H1 (cell line): ENCODE measurements around the gene WNT8B. TPM values are rescaled to one million over a fixed set of nuclear protein-coding genes. Genes with fewer than 3 reads are reported as not detected.

Experiments
- CBX8 ChIP-seq: fragments of 300-800, 300-1000 bp; sonication (generic); IDR thresholded peaks from 2 replicates; pipeline ENCODE4 v1.7.1; 2016; ENCODE audit warnings: low read depth, low read length, borderline replicate concordance
- CHD1 ChIP-seq: IDR thresholded peaks from 2 replicates; pipeline ENCODE4 v1.6.1; 2012; ENCODE audit warnings: low read depth, low read length, improper control_type of control experiment
- HDAC2 ChIP-seq, 2 experiments: fragments of 300-600 bp in 1 of 2; sonication (generic) in 1 of 2; IDR thresholded peaks; 2 replicates each; pipeline ENCODE4 v1.6.1; 2011 to 2012; ENCODE audit warnings: low read depth in 2 of 2, low read length in 2 of 2, mild to moderate bottlenecking in 2 of 2, moderate library complexity in 2 of 2, borderline replicate concordance in 1 of 2, inconsistent platforms in 1 of 2
- RAD21 ChIP-seq, 2 experiments: IDR thresholded peaks in 1 of 2; conservative IDR thresholded peaks in 1 of 2; 2 replicates each; pipeline ENCODE4 v1.6.1; 2011; ENCODE audit warnings: low read depth in 2 of 2, low read length in 2 of 2, improper control_type of control experiment in 1 of 2, inconsistent platforms in 1 of 2, mild to moderate bottlenecking in 1 of 2, moderate library complexity in 1 of 2
- SRF ChIP-seq: IDR thresholded peaks from 2 replicates; pipeline ENCODE4 v1.6.1; 2011; ENCODE audit warnings: mild to moderate bottlenecking, low read depth, low read length, moderate library complexity
- polyA plus RNA-seq, 7 experiments: library from polyadenylated mRNA; depleted of rRNA in 3 of 7; stranded (reverse) in 5 of 7; unstranded in 2 of 7; fragments of >200 nt in 5 of 7; fragments of 200-250 nt in 2 of 7; gene quantifications; 1 replicate in 5 of 7; 2 replicates in 1 of 7; 4 replicates in 1 of 7; pipeline versions ENCODE4 v1.2.1 to v1.2.3, GENCODE V29; 2011 to 2013; ENCODE audit warnings: missing spikeins in 2 of 7, mixed read lengths in 2 of 7
- total RNA-seq: library from RNA; stranded (reverse); fragmentation: NEBNext Ultra II Directional; extraction: Animal tissue kit (Norgen Biotek cat#: 25700); gene quantifications from 2 replicates; pipeline ENCODE4 v1.2.1, GENCODE V29; 2021
- TF ChIP-seq, protein P1 (sequence below): IDR thresholded peaks from 2 replicates; pipeline ENCODE4 v1.6.1; 2011; ENCODE audit warnings: low read depth, mild to moderate bottlenecking, low read length; ENCODE audit not compliant: insufficient read depth

WNT8B gene
- total and polyA plus RNA-seq, 2 of the 8 experiments (the other 6 are each of a cell fraction or from before 2014, with no cell fraction given), result 0.20 to 0.67 TPM

DNA sequence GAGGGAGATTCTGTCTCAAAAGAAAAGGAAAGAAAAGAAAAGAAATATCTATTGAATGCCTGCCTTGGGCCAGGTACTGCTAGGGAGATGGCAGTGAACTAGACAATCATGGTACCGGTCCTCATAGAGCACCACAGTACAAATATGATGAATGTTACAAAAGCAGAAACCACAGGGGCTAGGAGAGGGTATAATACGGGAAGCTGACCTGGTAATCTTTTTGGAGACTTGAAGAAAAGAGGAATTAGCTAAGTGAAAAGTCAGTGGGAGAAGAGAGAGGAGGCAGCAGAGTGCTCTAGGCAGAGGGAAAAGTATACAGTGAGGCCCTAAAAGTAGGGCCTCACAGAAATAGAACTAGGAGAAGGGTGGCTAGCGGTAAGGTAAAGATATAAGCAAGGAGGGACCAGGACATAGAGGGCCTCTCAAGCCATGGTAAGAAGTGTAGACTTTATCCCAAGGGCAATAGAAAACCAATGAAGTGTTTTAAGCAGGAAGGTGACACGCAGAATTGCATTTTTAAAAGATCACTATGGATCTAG lies 42.8 kb upstream of the WNT8B start (continued):
- TF ChIP-seq, protein P1, sequence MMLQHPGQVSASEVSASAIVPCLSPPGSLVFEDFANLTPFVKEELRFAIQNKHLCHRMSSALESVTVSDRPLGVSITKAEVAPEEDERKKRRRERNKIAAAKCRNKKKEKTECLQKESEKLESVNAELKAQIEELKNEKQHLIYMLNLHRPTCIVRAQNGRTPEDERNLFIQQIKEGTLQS, result no peak
- TF ChIP-seq RAD21 (IDR thresholded peaks at IDR 0.05 in 1 of 2, conservative IDR thresholded peaks at IDR 0.05 in 1 of 2; ENCODE audit: low read depth in 2 of 2, low read length in 2 of 2) (no peak), CHD1 (no peak), SRF (no peak), HDAC2 (IDR thresholded peaks at IDR 0.05; ENCODE audit: borderline replicate concordance in 1 of 2, low read depth in 2 of 2, low read length in 2 of 2) (no peak), CBX8 (no peak)
